Caco-2 (cell line): ENCODE results near the gene CCL24. TPM values are rescaled to one million over a fixed set of nuclear protein-coding genes. Genes with fewer than 3 reads are reported as not detected.

Source experiments
- BruUV-seq: library from RNA; stranded (reverse); fragments of 400-500 nt; replicated peaks from 2 replicates; lab custom pipeline; 2021; lab: Mats Ljungman, UMichigan
- CTCF ChIA-PET: fragments of 300-600 bp; sonication (Branson Sonifier 250); formaldehyde crosslinking; loops from one replicate; lab custom pipeline; 2022; ENCODE audit warnings: antibody characterized with exemption; lab: Charles Lee
- POLR2A ChIA-PET: fragments of 300-600 bp; sonication (Branson Sonifier 250); formaldehyde crosslinking; loops from one replicate; lab custom pipeline; 2022; ENCODE audit warnings: antibody characterized with exemption; lab: Charles Lee
- DNase-seq, 2 experiments: peaks; one replicate each; pipeline versions ENCODE4 v3.0.0 to v3.0.0-alpha.2; 2020 to 2022
- H3K27me3 ChIP-seq: replicated peaks from 2 replicates; pipeline ENCODE4 v1.6.0; 2011; ENCODE audit warnings: low read length; ENCODE audit not compliant: control insufficient read depth, insufficient read depth
- H3K36me3 ChIP-seq: 2 replicates; pipeline ENCODE4 v1.5.1; 2011; ENCODE audit warnings: low read length; ENCODE audit not compliant: control insufficient read depth, insufficient read depth
- H3K4me1 ChIP-seq: fragments of 250-450 bp; sonication (Bioruptor Pico); 2 replicates; pipeline ENCODE4 v1.5.1; 2020; ENCODE audit warnings: mild to moderate bottlenecking
- H3K4me3 ChIP-seq: 2 replicates; pipeline ENCODE4 v1.5.1; 2011; ENCODE audit warnings: low read depth, mild to moderate bottlenecking, control low read depth, low read length
- H3K9me3 ChIP-seq: fragments of 250-450 bp; sonication (Bioruptor Pico); 2 replicates; pipeline ENCODE4 v1.5.1; 2020; ENCODE audit warnings: mild to moderate bottlenecking, moderate library complexity
- H3K27ac Mint-ChIP-seq: one replicate; pipeline ENCODE4 v1.8.0; 2022; ENCODE audit warnings: mixed read lengths; ENCODE audit not compliant: unreplicated experiment
- H3K27me3 Mint-ChIP-seq: one replicate; pipeline ENCODE4 v1.8.0; 2022; ENCODE audit warnings: mixed read lengths; ENCODE audit not compliant: insufficient read depth, unreplicated experiment
- H3K36me3 Mint-ChIP-seq: one replicate; pipeline ENCODE4 v1.8.0; 2022; ENCODE audit warnings: mild to moderate bottlenecking, mixed read lengths; ENCODE audit not compliant: insufficient read depth, unreplicated experiment
- H3K4me1 Mint-ChIP-seq: one replicate; pipeline ENCODE4 v1.8.0; 2022; ENCODE audit warnings: low read depth, mixed read lengths; ENCODE audit not compliant: unreplicated experiment
- H3K4me3 Mint-ChIP-seq: one replicate; pipeline ENCODE4 v1.8.0; 2022; ENCODE audit warnings: mild to moderate bottlenecking, moderate library complexity, mixed read lengths; ENCODE audit not compliant: unreplicated experiment
- H3K9me3 Mint-ChIP-seq: one replicate; pipeline ENCODE4 v1.8.0; 2022; ENCODE audit warnings: mixed read lengths; ENCODE audit not compliant: unreplicated experiment
- CTCF ChIP-seq, 2 experiments: fragments of 200-600 bp in 1 of 2; IDR thresholded peaks; 1 replicate in 1 of 2; 2 replicates in 1 of 2; pipeline versions ENCODE4 v1.5.1 to v1.8.0; 2011 to 2022; ENCODE audit warnings: antibody characterized with exemption in 1 of 2, control low read depth in 1 of 2, inconsistent platforms in 1 of 2, low read depth in 1 of 2, low read length in 1 of 2, mild to moderate bottlenecking in 1 of 2, moderate library complexity in 1 of 2; ENCODE audit not compliant: insufficient read depth in 1 of 2, severe bottlenecking in 1 of 2, unreplicated experiment in 1 of 2
- intact Hi-C: fragments of 100-400 bp; cut with micrococcal nuclease; formaldehyde crosslinking; loops from one replicate; pipeline ENCODE4 v1.10.0; 2022; ENCODE audit not compliant: unreplicated experiment
- total RNA-seq: library from RNA; stranded (reverse); gene quantifications from 2 replicates; pipeline ENCODE4 v1.2.3, GENCODE V29; 2022

Gene CCL24
- total RNA-seq, 1 experiment from 2014 or later = not detected

- BruUV-seq = no TSS peak
- DNase-seq = no peak
- Histone ChIP-seq H3K27me3 (no peaks in the 10 kb centered on the region), H3K9me3 (no peaks in the 10 kb centered on the region), H3K4me1 (no peaks in the 10 kb centered on the region), H3K36me3 (no peaks in the 10 kb centered on the region), H3K4me3 (no peak overlapping the region)
- TF ChIP-seq CTCF (IDR thresholded peaks at IDR 0.05; ENCODE audit: insufficient read depth in 1 of 2, low read depth in 1 of 2, low read length in 1 of 2, severe bottlenecking in 1 of 2, unreplicated experiment in 1 of 2) = no peak
- intact Hi-C loops = no loop called here
- Mint-ChIP-seq H3K27me3 (no peaks in the 10 kb centered on the region), H3K9me3 (no peaks in the 10 kb centered on the region), H3K36me3 (no peaks in the 10 kb centered on the region), H3K27ac (no peak overlapping the region), H3K4me3 (no peak overlapping the region), H3K4me1 (peaks cover 8% of the 10 kb centered on the region)
- CTCF ChIA-PET = no interaction called here
- POLR2A ChIA-PET = no interaction called here
These were observed 30.6 kb upstream of the CCL24 start for GRCh38 chr7:75844158-75844557.

- no peaks in the 10 kb centered on the region for H3K9me3 ChIP-seq
- Mint-ChIP-seq H3K36me3 (no peaks in the 10 kb centered on the region), H3K9me3 (no peaks in the 10 kb centered on the region), H3K27ac (no peak overlapping the region), H3K27me3 (no peaks in the 10 kb centered on the region), H3K4me1 (peaks cover 8% of the 10 kb centered on the region), H3K4me3 (no peak overlapping the region)
- H3K36me3 ChIP-seq = no peaks in the 10 kb centered on the region
- TF ChIP-seq CTCF (IDR thresholded peaks at IDR 0.05; ENCODE audit: insufficient read depth in 1 of 2, low read depth in 1 of 2, low read length in 1 of 2, severe bottlenecking in 1 of 2, unreplicated experiment in 1 of 2) = no peak
- intact Hi-C loops = no loop called here
- ChIA-PET POLR2A (no interaction called here), CTCF (no interaction called here)
- no peak overlapping the region for H3K4me3 ChIP-seq
- no peak for DNase-seq
- BruUV-seq = no TSS peak
- H3K4me1 ChIP-seq = no peaks in the 10 kb centered on the region
- H3K27me3 ChIP-seq = no peaks in the 10 kb centered on the region
These were observed 30.1 kb upstream of the CCL24 start for GRCh38 chr7:75843613-75844116.

- Mint-ChIP-seq H3K4me3 (no peak overlapping the region), H3K36me3 (no peaks in the 10 kb centered on the region), H3K4me1 (peaks cover 8% of the 10 kb centered on the region), H3K9me3 (no peaks in the 10 kb centered on the region), H3K27ac (no peak overlapping the region), H3K27me3 (no peaks in the 10 kb centered on the region)
- H3K4me3 ChIP-seq = no peak overlapping the region
- no peaks in the 10 kb centered on the region for H3K4me1 ChIP-seq
- ChIA-PET CTCF (no interaction called here), POLR2A (no interaction called here)
- DNase-seq = no peak
- BruUV-seq = no TSS peak
- H3K27me3 ChIP-seq = no peaks in the 10 kb centered on the region
- H3K9me3 ChIP-seq = no peaks in the 10 kb centered on the region
- no peak for TF ChIP-seq CTCF (IDR thresholded peaks at IDR 0.05; ENCODE audit: insufficient read depth in 1 of 2, low read depth in 1 of 2, low read length in 1 of 2, severe bottlenecking in 1 of 2, unreplicated experiment in 1 of 2)
- no peaks in the 10 kb centered on the region for H3K36me3 ChIP-seq
- intact Hi-C loops = no loop called here
These were observed 29.3 kb upstream of the CCL24 start for GRCh38 chr7:75842836-75843446.
